Right ventricle myocardium superior (tissue), 1 donor: ENCODE measurements around the gene ZNF679. TPM values are rescaled to one million over a fixed set of nuclear protein-coding genes. Genes with fewer than 3 reads are reported as not detected.
"Not testable (repeated sequence)": the region's sequence is repeated elsewhere in the genome, so short reads cannot be mapped to it uniquely, and the experiment has no call there.

Source experiments
- ATAC-seq: fragments of 200-7000 bp; cut with Tn5 transposase; one replicate; pipeline ENCODE4 v1.9.1; 2020; ENCODE audit warnings: mild to moderate bottlenecking; ENCODE audit not compliant: poor library complexity
- DNase-seq: peaks from one replicate; pipeline ENCODE4 v3.0.0-alpha.2; 2020
- intact Hi-C: fragments of 100-400 bp; cut with DNase I; formaldehyde crosslinking; loops from one replicate; pipeline ENCODE4 v1.11.2; 2022
- total RNA-seq: library from RNA; stranded (reverse); fragmentation: NEBNext Ultra II Directional; extraction: Animal tissue kit (Norgen Biotek cat#: 25700); gene quantifications from one replicate; pipeline ENCODE4 v1.2.1, GENCODE V29; 2021
- donor health status: DM: no; HTN: yes; CAD: no; lungs with severe emphysema.

Gene ZNF679
- total RNA-seq, 1 donor from 2014 or later = not detected

GRCh38 chr7:64300641-64301405 is 72.5 kb downstream of the ZNF679 start:
- ATAC-seq = no peak
- intact Hi-C loops = no loop called here
- no peak for DNase-seq

DNA sequence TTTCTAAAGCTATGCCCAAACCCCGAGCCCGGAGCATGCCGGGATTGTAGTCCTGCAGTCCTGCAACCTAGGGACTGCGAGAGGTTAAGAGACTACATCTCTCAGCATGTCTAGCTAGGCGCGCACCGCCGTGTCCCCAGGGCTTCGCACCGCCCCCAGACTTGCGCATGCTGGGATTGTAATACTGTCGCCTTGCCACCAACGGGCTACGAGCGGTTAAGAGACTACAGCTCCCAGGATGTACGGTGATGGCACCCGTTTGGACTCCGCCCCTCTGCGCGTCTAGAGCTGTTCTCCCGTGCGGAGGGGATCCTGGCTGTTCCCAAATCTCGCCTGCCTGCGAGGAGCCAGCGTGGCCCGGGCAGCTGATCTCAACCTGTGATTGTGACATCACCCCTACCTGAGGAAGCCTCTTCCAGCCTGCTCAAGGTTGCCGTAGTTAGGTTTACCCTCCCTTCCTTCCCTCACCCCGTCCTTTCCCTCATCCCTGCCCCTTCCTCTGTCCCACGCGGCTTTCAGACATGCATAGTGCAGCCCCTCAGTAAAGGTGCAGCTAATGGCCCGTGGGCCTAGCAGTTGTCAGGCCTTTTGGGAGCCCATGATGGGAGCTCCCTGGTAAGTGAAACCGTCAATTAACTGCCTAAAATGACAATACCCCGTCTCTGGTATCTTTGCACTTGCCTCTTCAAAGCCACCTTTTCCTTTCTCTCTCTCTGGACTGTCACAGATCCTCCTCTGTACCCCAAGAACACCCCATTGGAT is 79.2 kb downstream of the ZNF679 start:
- peak; percentile 96 for DNase-seq
- intact Hi-C loops = no loop called here
- peak; percentile 99 for ATAC-seq

DNA sequence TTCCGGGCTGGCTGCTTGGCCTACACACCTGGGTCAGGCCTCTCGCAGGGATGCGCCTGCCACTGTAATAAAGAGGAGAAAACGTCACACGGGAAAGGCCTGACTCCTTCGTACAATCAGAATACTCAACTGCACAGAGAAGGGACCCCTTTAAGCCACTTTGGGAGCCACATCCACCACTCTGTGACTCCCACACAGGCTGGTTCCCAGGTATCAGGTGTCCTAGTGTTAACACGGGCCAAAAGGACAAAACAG is 79.7 kb downstream of the ZNF679 start:
- no peak for DNase-seq
- intact Hi-C loops = no loop called here
- no peak for ATAC-seq

- ATAC-seq (no peak), DNase-seq (no peak)
- intact Hi-C loops = no loop called here
Measured at GRCh38 chr7:64310426-64310825, 82.2 kb downstream of the ZNF679 start.

DNA sequence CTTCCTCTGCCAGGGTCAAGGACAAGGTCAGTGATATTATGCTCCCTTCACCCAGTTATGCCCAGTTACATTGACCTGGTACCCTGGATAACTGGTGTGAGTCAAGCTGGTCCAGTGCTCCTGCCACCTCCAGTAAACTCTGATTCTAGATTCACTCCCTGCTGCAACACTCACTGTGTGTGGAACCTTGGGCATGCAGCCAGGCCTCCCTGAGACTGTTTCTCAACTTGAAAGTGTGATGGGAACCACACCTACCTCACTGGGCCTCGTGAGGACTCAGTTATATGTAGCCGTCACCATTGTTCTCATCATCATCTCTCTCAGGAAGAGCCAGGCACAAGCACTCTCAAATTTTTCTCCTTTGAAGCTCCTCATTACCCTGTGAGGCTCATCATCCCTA is 84.6 kb downstream of the ZNF679 start:
- ATAC-seq = no peak
- intact Hi-C loops = no loop called here
- DNase-seq = no peak

GRCh38 chr7:64313740-64314491 is 85.6 kb downstream of the ZNF679 start, which contains the start of gene ZNF736:
TSS of gene ZNF736 (plus strand) at chr7:64313961. CDS start at chr7:64314151, 190 bp downstream.
- intact Hi-C loops = no loop called here
- ATAC-seq (peak; percentile 100), DNase-seq (peak; percentile 93)

DNA sequence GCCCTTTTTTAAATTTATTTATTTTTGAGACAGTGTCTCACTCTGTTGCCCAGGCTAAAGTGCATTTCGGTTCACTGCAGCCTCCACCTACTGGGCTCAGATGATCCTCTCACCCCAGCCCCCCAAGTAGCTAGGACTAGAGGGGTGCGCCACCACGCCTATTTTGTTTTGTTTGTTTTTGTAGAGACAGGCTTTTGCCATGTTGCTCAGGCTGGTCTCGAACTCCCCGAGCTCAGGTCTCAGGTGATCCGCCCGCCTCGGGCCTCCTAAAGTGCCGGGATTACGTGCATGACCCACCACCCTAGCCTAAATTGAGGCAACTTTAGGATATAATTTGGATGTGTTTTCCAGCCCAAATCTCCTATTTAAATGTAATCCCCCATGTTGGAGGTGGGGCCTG is 86.3 kb downstream of the ZNF679 start:
- DNase-seq (no peak), ATAC-seq (no peak)
- intact Hi-C loops = no loop called here

DNA sequence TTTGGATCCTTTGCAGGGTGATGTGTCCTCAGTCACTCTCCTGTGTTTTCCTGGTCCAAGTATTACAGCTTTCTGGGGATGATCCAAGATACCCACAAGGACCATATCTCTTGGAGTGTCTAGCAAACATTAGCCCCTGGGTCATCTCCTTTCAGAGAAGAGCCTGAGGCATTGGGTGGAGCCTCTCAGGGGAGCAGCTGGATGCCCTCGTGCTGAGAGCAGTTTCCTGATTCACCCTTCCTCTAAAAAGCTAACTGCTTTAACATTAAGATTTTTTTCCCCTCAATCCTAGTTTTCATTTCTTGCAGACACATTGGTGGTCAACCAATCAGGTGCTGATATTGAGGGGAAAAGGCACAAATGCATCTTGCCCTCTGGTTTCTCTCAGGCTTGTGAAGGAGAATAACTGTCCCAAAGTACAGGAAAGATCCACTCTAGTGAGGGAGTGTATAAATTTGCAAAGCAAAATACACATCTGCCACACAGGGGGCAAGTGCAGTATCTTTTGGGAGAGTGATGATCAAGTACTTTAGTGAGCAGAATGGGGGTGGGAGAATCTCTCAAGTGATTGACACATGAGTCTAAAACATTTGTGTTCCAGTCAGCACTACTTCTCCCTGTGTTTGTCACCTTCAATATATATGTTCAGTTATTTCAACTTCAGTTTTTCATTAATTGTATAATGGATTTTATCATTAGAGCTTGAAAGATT is 87.9 kb downstream of the ZNF679 start:
- intact Hi-C loops, ATAC-seq, DNase-seq: not testable (repeated sequence)

Other genes starting within 250 kb of the ZNF679 start
- not detected for gene ZNF722, start 229.6 kb upstream of the ZNF679 start, total RNA-seq
- 1.8 TPM for gene ZNF727, start 183.0 kb upstream of the ZNF679 start, total RNA-seq
- not detected for gene ZNF735, start 21.3 kb upstream of the ZNF679 start, total RNA-seq
- 3.8 TPM for gene ZNF736, start 85.5 kb downstream of the ZNF679 start, total RNA-seq